Stimulated activated CD8-positive, alpha-beta memory T cell treated with anti-CD3 and anti-CD28 coated beads, Interleukin-2, amount 100 ng/mL, for 48 hours (primary cell): ENCODE results near the gene EIF2A.
A peak's percentile ranks its signal among the peaks of the same experiment; 100 is the strongest.
"Not testable (repeated sequence)": the region's sequence is repeated elsewhere in the genome, so short reads cannot be mapped to it uniquely, and the experiment has no call there.

Experiments used
- DNase-seq, 2 donors: peaks; one replicate each; pipeline ENCODE4 v3.0.0-alpha.2; 2020; ENCODE audit warnings: low read depth in 2 of 2

Gene EIF2A

DNA sequence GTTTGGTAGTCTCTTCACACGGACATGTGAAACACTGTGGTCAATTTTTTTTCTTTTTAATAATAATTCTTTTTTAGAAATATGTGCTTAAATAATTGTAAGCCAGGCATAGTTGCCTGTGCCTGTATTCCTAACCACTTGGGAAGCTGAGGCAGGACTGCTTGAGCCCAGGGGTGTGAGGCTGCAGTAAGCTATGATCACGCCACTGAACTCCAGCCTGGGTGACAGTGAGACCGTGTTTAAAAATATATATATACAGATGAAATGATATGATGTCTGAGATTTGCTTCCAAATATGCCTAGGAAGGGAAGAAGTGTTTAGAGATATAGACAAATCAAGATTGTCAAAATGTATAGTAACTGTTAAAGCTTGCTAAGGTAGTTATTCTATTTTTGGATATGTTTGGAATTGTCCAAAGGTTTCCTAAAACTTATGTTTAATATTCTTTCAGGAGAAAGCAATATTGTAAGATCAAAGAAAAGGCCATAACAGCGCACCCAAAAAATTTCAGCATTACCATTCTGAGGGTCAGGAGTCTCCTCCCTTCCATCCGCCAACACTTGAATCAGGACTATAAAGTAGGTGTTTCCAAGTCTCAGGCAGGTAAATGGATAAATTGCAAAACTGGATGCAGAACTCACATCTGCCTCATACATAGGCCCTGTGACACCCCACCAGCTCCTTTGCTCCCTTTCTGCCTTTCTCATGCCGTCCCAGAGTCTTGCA lies 56.0 kb downstream of the EIF2A start:
- DNase-seq, result no peak

DNA sequence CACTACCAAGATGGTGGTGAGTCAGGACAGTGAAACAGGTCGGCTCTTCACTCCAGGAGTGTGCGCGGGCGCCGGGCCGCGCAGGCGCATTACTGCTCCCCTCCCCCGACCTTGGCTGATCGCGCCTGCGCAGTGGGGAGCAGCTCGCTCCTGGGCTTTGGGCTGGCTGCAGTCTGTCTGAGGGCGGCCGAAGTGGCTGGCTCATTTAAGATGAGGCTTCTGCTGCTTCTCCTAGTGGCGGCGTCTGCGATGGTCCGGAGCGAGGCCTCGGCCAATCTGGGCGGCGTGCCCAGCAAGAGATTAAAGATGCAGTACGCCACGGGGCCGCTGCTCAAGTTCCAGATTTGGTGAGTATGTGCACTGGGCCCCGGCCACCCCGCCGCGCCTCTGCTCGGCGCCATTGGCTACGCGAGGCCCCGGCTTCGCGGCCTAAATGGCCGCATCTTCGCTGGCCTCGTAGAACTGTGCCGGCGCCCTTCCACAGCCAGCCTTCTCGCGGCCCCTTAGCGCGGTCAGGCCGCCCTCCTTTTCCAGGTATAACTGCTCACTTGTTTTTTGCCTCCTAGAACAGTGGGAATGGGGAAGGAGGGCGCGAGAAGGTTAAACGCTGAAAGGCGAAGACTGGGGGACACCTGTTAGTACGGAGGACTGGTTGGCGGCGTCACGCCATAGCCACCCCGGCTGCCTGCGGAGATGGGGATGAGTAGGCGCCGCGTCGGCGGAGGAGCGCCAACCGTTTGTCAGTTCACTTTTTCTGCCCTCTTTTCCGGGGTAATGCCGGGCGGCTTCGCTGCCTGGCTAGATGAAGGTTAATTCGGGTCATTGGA lies 56.8 kb downstream of the EIF2A start, which contains the start of gene SELENOT:
TSS of gene SELENOT (plus strand) at position 169 of the 827 bp plus-strand sequence. CDS start at position 211, 42 bp downstream.
- DNase-seq, result peak; percentile 88

DNA sequence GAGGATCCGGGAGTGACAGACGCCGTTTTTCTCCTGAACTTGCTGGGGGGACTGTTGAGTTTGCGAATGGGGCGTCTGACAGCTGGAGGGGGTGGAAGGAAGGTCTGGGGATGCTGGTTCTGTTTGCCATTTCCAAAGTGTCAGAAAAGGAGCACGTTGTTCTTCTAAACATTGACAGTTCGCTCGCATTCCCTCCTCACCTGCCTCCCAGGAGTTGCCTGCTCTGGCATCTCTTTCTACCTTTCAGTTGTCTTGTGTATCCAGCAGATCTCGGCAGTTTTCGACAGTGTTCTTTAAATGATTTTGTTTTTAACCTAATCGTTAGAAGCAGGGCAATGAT lies 57.4 kb downstream of the EIF2A start:
- DNase-seq, result no peak

DNA sequence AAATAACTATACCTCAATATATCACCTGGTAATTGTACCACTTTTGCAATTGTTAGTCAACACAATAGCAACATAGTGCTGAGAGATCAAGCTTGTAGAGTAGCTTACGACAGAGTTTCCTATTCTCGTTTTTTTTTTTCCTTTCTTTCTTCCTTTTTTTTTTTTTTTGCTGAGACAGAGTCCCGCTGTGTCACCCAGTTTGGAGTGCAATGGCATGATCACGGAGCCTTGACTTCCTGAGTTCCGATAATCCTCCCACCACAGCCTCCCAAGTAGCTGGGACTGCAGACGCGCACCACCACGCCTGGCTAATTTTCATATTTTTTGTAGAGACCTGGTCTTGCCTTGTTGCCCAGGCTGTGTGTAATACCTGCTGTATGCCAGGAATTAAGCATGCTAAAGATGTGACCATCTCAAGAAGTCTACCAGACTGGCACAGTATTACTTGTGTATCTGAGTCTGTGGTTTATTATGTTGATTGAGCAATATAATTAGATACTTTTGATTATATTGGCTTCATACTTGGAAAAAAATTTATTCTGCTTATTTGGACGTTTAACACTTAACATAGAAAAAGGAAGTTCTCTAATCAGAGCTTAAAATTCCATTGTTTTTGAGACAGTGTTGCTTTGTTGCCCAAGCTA lies 59.5 kb downstream of the EIF2A start:
- no peak for DNase-seq

DNA sequence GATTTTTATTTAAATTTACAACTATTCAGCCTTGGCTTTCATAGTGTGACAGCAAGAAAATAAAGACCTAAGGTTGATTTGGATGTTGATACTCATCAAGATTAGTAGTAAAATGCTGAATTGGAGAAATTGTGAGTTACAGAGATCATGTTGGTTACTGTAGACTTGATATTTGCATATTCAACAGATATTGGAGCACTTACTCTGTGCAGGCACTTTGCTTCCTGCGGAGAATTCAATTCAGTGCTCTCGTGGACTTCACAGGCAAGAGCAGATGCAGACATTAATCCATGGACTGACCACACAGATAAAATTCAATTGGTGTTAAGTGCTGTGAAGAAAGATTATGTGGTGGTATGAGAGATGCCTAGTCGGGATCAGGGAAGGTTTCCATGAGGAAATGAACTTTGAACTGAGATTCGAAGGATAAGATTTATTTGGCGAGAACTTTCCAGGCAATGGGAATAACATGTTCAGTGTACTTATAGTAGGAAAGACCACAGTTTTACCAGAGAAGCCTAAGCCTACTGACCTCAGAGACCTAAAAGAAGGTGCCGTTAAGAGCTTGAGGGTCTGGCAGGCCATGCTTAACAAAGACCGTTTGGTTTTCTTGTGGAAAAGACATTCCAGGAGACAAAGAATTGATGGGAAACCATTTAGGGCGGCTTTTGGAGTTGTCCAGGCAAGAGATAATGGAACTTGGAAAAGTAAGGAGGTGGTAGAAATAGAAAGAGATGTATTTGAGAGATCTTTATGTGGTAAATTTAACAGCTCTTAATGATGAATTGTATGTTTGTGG lies 60.9 kb downstream of the EIF2A start:
- no peak for DNase-seq

DNA sequence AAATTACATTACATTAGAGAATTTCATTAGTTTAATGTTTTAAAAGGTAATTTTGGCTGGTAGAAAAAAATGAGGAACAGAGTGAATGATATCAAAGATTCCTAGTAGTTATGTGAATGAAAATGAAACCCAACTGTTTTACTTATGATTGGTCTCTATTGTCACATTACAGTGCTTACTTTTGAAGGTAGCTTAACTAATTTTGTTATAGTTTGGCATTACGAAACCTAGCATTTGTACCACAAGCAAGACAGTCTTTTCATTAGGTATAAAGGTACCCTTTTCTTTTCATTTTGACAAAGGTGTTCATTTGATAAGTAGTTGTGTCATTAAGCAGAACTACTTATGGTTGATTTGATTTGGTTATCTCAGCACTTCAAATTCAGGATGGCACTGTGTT lies 63.4 kb downstream of the EIF2A start:
- DNase-seq, result no peak

DNA sequence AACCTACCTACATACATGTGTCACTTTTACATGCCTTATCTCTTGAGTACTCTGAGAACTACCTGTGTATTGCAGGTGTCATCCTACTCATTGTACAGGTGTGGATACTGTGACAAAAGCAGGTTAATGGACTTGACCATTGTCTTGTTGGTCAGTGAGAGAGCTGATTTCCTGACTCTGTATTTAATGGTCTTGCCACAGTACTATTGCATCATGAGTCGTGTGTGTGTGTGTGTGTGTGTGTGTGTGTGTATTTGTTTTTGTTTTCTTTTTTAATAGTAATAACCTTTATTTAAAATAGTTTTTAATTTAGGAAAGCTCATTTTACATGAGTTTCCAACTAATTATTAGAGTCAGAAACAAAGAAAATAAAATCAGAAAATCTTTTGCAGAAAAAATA lies 64.2 kb downstream of the EIF2A start:
- no peak for DNase-seq

DNA sequence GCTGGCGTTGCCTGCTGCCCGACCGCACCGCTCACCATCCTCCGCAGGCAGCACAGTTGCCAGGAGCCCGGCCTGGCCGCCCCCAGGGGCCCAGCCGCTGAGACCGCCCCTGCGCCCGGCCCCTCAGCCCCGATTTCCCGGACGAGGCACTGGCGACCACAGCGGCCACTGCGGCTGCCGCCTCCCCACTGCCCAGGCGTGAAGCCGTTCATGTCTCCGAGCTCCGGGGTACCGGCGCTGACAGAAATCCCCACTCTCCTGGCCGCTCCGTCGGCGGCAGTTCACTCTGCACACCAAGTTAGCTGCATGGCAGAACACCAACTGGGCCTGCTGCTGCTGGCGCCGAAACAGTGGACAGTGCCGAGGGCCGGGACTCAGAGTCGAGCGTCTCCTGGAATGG lies 65.1 kb downstream of the EIF2A start:
- no peak for DNase-seq

DNA sequence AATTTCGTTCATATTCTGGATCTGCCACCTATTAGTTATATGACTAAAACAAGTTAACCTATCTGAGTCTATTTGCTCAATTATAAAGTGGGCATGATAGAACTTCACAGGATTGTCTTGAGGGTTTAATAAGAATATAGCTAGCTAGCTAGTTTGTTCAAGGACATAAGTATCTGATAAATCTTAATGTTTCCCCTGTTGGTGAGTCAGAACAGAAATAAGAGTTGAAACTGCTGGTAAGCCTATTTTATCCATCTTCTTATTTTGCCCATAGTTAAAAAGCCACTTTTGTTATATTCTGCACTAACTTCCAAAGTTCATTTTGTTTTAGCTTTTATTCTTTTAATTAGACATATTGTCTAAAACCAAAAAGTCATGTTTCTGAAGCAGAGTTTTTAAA lies 65.9 kb downstream of the EIF2A start:
- no peak for DNase-seq

DNA sequence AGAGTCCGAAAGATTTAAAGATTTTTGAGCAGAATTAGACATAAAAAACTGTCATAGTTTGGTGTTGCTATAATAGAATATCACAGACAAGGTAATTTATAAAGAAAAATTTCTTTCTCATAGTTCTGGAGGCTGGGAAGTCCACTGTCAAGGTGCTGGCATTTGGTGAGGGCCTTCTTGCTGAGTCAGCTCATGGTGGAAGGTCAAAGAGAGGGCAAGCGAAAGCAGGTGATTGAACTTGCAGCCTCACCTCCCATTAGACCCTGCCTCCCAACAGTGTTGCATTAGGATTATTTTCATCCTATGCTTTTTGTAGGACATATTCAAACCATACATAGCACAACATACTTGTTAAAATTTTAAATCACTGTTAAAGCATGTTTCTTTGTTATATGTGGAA lies 66.4 kb downstream of the EIF2A start:
- DNase-seq, result no peak

DNA sequence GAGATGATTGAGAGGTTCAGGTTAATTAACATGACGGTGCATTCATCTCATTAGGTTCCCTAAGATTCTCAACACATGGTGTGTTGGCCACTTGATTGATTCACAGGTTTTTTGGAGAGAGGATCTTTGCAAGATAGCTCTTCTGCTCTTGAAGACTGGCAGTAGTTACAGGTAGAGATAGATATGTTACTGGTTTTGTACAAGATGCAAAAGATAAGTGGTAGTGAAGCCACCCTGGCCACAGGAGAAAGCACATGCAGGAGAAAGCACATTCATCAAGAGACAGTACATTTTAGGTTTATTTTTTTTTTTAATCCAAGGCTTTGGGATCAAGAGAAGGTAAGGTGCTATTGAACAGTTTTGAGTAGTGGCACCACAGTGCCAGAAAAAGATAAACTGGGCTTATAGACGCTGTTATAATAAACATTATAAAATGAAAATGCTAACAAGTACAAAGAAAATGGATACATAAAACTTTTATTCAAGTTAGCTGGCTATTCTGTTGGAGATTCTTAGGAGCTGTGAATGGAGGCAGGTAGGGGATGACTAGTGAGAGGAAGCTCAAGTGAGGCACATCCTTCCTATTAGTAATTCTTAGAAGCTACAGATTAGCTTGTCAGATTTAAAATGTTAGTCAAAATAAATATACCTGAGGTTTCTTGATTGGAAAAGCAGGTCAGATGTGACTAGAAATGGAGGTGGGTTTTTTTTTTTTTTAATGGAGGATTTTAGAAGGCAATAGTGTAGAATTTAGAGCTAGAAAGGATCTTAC lies 67.3 kb downstream of the EIF2A start:
- DNase-seq, result no peak

DNA sequence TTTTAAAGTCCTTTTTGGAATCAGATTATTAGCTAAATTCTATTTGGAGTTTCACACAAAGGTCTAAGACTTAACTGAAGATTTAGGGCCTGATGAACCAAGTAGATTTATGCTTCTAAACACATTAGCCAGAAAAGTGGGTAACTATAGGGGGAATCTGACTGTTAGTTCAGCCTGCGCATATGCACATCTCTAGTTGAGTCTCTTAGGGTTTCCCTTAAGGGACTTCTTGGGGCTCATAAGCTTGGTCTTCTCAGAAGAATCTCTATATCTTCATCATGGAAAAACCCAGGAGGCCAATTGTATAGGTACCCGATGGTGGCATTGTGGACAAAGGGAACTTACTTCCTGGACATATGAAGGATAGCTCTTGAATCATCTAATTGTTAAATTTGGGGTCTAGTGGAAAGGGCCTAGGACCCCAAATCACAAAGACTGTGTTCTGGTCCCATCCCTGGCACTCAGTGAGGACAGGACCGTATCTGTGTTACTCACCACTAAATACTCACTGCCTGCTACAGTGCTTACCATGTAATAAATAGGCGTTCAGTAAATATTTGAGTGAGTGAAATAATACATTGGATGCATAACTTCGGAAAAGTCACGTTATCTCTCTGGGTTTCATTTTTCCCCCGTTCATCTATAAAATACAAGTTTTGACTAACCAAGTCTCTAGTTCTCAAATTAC lies 73.6 kb downstream of the EIF2A start:
- no peak for DNase-seq

DNA sequence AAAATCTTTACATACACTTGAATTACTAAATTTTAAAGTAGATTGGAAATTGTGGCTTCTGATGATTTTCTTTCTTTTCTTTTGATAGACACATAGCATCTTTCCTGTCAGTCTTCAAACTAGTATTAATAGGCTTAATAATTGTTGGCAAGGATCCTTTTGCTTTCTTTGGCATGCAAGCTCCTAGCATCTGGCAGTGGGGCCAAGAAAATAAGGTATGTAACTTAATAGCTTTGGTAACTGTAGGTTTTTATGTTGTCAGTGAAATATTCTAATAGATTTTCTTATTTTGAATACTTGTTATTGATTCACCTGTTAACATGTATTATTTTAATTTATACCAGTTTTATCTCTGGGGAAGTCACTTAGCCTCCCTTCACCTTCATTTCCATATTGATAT lies 76.4 kb downstream of the EIF2A start:
- not testable (repeated sequence) for DNase-seq

DNA sequence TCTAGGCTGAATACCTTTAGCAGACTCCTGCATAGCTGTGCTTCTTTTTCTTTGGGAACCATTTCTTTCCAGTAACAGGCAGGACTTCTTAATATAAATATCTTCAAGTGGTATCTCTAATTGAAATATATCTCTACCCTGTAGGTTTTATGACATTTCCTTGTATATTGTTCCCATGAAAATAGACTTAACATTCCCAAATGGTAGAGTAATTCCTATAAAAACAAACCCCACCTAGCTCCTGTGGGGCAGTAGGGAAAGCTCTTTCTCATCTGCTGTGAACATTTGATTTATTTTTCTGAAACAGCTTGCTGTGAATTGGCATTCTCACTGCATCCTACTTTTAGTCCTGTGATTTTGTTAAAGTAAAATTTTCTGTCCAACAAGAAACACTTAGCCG lies 77.4 kb downstream of the EIF2A start:
- DNase-seq, result no peak

DNA sequence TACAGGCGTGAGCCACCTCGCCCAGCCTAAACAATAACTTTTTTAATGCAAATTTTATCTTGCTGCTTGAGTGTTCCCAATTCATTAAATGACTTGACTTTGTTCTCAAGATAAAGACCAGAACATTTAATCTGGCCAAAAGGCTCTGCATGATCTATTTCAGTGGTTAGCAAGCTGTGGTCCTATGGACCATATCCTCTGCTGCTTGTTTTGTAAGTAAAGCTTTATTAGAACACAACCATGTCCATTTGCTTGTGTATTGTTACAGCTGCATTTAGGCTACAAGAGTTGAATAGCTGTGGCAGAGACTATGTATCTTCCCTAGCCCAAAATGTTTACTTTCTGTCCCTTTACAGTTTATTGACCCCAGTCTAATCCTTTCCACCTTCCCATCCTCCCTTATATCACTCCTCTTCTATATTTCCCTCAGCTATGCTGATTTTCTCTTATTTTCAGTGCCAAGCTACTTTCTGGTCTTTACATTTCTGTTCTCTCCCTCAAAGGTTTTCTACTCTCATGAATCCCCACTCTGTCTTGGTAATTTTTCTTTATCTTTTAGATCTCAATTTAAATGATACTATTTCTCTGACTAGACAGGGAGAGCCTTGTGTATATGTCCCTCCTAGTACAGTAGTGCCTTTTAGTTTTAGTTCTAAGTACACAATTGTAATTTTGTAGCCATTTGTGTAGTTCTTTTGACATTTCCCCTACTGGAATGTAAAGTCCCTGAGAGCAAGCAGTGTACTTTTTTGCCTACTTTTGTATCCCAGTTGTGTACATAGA lies 79.8 kb downstream of the EIF2A start:
- no peak for DNase-seq

DNA sequence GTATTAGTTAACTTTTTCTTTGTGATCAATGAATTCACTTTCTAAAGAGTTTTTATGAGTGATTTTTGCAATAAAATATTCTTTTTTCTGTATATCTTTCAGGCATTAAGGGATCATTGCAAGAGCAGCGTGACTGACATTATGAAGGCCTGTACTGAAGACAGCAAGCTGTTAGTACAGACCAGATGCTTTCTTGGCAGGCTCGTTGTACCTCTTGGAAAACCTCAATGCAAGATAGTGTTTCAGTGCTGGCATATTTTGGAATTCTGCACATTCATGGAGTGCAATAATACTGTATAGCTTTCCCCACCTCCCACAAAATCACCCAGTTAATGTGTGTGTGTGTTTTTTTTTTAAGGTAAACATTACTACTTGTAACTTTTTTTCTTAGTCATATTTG lies 81.0 kb downstream of the EIF2A start:
- DNase-seq, result no peak

DNA sequence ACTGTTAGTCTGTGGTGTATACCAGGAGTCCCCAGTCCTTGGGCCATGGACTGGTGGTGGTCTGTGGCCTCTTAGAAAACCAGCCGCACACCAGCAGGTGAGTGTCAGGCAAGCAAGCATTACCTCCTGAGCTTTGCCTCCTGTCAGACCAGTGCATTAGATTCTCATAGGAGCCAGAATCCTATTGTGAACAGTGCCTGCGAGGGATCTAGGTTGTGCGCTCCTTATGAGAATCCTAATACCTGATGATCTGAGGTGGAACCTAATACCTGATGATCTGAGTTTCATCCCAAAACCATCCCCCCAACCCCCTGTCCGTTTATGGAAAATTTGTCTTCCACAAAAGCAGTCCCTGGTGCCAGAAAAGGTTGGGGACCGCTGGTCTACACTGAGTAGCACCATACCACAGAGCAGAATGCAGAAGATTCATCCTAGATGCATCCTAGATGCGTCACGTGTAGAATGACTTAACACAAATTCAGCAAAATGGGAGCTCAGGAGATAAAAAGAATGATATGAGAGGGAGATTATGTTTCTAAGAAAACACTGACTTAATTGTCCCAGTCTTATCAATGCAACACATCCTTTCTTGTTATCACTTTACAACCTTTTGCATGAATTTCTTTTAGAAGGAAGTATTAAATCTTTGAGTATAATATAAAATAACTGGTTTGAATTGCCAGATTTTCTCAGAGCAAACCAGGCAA lies 85.1 kb downstream of the EIF2A start:
- no peak for DNase-seq

DNA sequence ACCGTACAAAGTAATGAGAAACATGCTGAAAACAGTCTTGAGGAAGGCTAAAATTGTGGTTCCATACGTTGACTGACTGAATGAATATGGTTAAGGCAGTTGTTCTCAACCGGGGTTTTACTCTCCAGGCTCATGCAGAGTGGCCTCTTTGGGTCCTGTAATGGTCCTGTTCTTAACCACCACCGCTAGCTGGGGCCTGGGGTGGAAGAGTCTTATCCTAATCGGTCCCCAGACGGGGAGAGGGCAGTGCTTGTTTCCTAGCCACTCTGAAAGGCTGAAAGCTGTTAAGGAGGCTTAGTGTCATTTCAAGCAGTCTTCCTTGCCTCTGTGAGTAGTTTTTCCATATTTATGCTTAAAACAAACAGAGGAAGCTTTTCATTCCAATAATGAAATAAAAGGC lies 88.5 kb downstream of the EIF2A start:
- no peak for DNase-seq

DNA sequence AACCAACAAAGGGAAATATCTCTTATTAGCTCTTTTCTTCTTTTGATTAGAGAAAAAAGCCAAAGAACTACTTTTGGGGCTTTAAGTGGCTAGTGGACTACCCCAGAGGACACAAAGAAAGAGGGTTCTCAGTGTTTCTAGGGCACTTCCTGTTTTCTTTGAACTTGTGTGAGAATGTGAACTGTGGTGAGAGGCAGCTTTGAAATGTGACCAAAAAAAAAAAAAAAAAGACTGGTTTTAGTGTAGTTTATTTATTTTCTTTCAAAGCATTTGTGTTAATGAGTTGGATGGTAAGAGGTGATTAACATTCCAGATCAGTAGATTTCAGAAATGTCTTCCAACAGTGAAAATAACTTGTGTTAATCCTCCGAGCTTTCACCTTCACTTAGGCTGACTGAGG lies 88.9 kb downstream of the EIF2A start:
- no peak for DNase-seq
